ENCODE results near the gene CCDC3.

GRCh38 chr10:13023754-13024153, 22.2 kb upstream of the CCDC3 start:
- TF ChIP-seq, protein P1, sequence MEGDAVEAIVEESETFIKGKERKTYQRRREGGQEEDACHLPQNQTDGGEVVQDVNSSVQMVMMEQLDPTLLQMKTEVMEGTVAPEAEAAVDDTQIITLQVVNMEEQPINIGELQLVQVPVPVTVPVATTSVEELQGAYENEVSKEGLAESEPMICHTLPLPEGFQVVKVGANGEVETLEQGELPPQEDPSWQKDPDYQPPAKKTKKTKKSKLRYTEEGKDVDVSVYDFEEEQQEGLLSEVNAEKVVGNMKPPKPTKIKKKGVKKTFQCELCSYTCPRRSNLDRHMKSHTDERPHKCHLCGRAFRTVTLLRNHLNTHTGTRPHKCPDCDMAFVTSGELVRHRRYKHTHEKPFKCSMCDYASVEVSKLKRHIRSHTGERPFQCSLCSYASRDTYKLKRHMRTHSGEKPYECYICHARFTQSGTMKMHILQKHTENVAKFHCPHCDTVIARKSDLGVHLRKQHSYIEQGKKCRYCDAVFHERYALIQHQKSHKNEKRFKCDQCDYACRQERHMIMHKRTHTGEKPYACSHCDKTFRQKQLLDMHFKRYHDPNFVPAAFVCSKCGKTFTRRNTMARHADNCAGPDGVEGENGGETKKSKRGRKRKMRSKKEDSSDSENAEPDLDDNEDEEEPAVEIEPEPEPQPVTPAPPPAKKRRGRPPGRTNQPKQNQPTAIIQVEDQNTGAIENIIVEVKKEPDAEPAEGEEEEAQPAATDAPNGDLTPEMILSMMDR (IDR thresholded peaks at IDR 0.05): no peak
- TF ChIP-seq POLR2A (IDR thresholded peaks at IDR 0.05): no peak
